K562 (cell line): ENCODE results near the gene GPR32. TPM values are rescaled to one million over a fixed set of nuclear protein-coding genes. Genes with fewer than 3 reads are reported as not detected.

Experiments used
- ARID2 ChIP-seq: fragments of 450-650 bp; IDR thresholded peaks from 2 replicates; pipeline ENCODE4 v1.6.1; 2017; ENCODE audit warnings: antibody characterized with exemption, mild to moderate bottlenecking
- BCLAF1 ChIP-seq, 2 experiments: fragments of 450-650 bp in 1 of 2; IDR thresholded peaks; 2 replicates each; pipeline ENCODE4 v1.6.1; 2011 to 2017; ENCODE audit warnings: low read depth in 2 of 2, antibody characterized with exemption in 1 of 2, borderline replicate concordance in 1 of 2, low read length in 1 of 2, mild to moderate bottlenecking in 1 of 2, mixed read lengths in 1 of 2; ENCODE audit not compliant: control insufficient read depth in 1 of 2
- CBX8 ChIP-seq: fragments of 200-600 bp; sonication (generic); IDR thresholded peaks from 2 replicates; pipeline ENCODE4 v1.6.1; 2012; ENCODE audit warnings: borderline replicate concordance, mixed run types, low read depth, mild to moderate bottlenecking, moderate library complexity, mixed read lengths, low read length, control low read depth, inconsistent platforms; ENCODE audit not compliant: poor library complexity, severe bottlenecking; ENCODE audit errors: extremely low read depth
- CSDE1 ChIP-seq, 2 experiments: fragments of 450-650 bp; IDR thresholded peaks; 2 replicates each; pipeline ENCODE4 v1.6.1; 2016; ENCODE audit warnings: mild to moderate bottlenecking in 1 of 2
- HDAC1 ChIP-seq, 2 experiments: fragments of 450-650 bp; IDR thresholded peaks; 2 replicates each; pipeline ENCODE4 v1.6.1; 2016 to 2017; ENCODE audit warnings: inconsistent platforms in 1 of 2, mild to moderate bottlenecking in 1 of 2, moderate library complexity in 1 of 2
- IRF2 ChIP-seq: sonication (generic); formaldehyde crosslinking; IDR thresholded peaks from 2 replicates; pipeline ENCODE4 v1.8.1; 2022; ENCODE audit warnings: mild to moderate bottlenecking, missing genetic modification reagents
- KAT7 ChIP-seq: sonication (generic); formaldehyde crosslinking; IDR thresholded peaks from 2 replicates; pipeline ENCODE4 v1.8.0; 2022; ENCODE audit warnings: missing genetic modification reagents, mild to moderate bottlenecking, borderline replicate concordance
- NCOR1 ChIP-seq: fragments of 450-650 bp; IDR thresholded peaks from 2 replicates; pipeline ENCODE4 v1.6.1; 2016; ENCODE audit warnings: mild to moderate bottlenecking, moderate library complexity
- NFRKB ChIP-seq: fragments of 450-650 bp; IDR thresholded peaks from 2 replicates; pipeline ENCODE4 v1.6.1; 2016; ENCODE audit warnings: low read depth
- NR2C1 ChIP-seq, 2 experiments: fragments of 450-650 bp; IDR thresholded peaks; 2 replicates each; pipeline ENCODE4 v1.6.1; 2017; ENCODE audit warnings: mild to moderate bottlenecking in 2 of 2, antibody characterized with exemption in 1 of 2, inconsistent platforms in 1 of 2, missing compliant biosample characterization in 1 of 2, missing genetic modification characterization in 1 of 2
- OTX1 ChIP-seq: fragments of 450-650 bp; formaldehyde crosslinking; IDR thresholded peaks from 2 replicates; pipeline ENCODE4 v1.4.0; 2022; ENCODE audit warnings: mild to moderate bottlenecking
- PBX2 ChIP-seq, 2 experiments: IDR thresholded peaks in 1 of 2; conservative IDR thresholded peaks in 1 of 2; 2 replicates each; pipeline ENCODE4 v1.6.1; 2016; ENCODE audit warnings: low read depth in 2 of 2, mild to moderate bottlenecking in 1 of 2, missing compliant biosample characterization in 1 of 2, missing genetic modification characterization in 1 of 2, moderate library complexity in 1 of 2
- RBM25 ChIP-seq: fragments of 200-400 bp; formaldehyde crosslinking; IDR thresholded peaks from 2 replicates; pipeline ENCODE4 v1.6.1; 2018; ENCODE audit warnings: low read length, low read depth, moderate library complexity; ENCODE audit not compliant: severe bottlenecking
- RFX1 ChIP-seq: fragments of 450-650 bp; IDR thresholded peaks from 2 replicates; pipeline ENCODE4 v1.6.1; 2016; ENCODE audit warnings: mild to moderate bottlenecking, moderate library complexity
- TBP ChIP-seq: optimal IDR thresholded peaks from 2 replicates; pipeline ENCODE3; 2011; ENCODE audit warnings: low read depth, low read length, improper control_type of control experiment
- TEAD4 ChIP-seq, 2 experiments: sonication (generic) in 1 of 2; formaldehyde crosslinking in 1 of 2; IDR thresholded peaks; 2 replicates each; pipeline versions ENCODE4 v1.6.1 to v1.8.0; 2012 to 2022; ENCODE audit warnings: borderline replicate concordance in 1 of 2, inconsistent platforms in 1 of 2, low read length in 1 of 2, mild to moderate bottlenecking in 1 of 2, missing genetic modification reagents in 1 of 2
- U2AF2 ChIP-seq: fragments of 200-400 bp; formaldehyde crosslinking; optimal IDR thresholded peaks from 2 replicates; pipeline ENCODE3; 2017; ENCODE audit warnings: low read depth, mild to moderate bottlenecking, low read length
- WHSC1 ChIP-seq: IDR thresholded peaks from one replicate; pipeline ENCODE4 v1.6.1; 2012; ENCODE audit warnings: low read length, control low read depth, inconsistent platforms
- ZFP36 ChIP-seq: fragments of 150-350 bp; IDR thresholded peaks from 2 replicates; pipeline ENCODE4 v1.6.1; 2018; ENCODE audit warnings: low read length, low read depth; ENCODE audit not compliant: partially characterized antibody
- ZNF184 ChIP-seq: sonication (generic); formaldehyde crosslinking; IDR thresholded peaks from 2 replicates; pipeline ENCODE4 v1.5.0; 2020; ENCODE audit warnings: missing genetic modification reagents
- polyA plus RNA-seq, 8 experiments: library from polyadenylated mRNA; depleted of rRNA in 4 of 8; stranded (reverse) in 5 of 8; unstranded in 3 of 8; fragments of >200 nt; fragmentation: Nextera tagmentation in 2 of 8; fragmentation: Illumina TruSeq in 1 of 8; extraction: Ambion mirVana in 2 of 8; extraction: Trizol in 1 of 8; gene quantifications; 2 replicates each; pipeline versions ENCODE4 v1.2.1 to v1.2.3, GENCODE V29; 2011 to 2014; ENCODE audit warnings: inconsistent platforms in 1 of 8, missing spikeins in 1 of 8
- total RNA-seq, 7 experiments: library from RNA; depleted of rRNA in 6 of 7; stranded (reverse); fragments of >200 nt in 6 of 7; fragmentation: Illumina TruSeq in 2 of 7; extraction: Trizol in 2 of 7; gene quantifications; 2 replicates each; pipeline versions ENCODE4 v1.2.1 to v1.2.3, GENCODE V29; 2011 to 2021; ENCODE audit warnings: low replicate concordance in 1 of 7

Gene GPR32
- total and polyA plus RNA-seq, 9 of the 15 experiments (the other 6 are each of a cell fraction or from before 2014, with no cell fraction given), result not detected

GRCh38 chr19:50804420-50805272 is 34.4 kb downstream of the GPR32 start (continued):
- TF ChIP-seq CBX8 (no peak), HDAC1 (IDR thresholded peaks at IDR 0.05) (peak; percentile 83 to 96; a peak in 3 of 4 replicates), OTX1 (peak; percentile 8; the same call in 1 of the 2 replicates), ZNF184 (CRISPR knock-in tag) (no peak), RFX1 (no peak), TEAD4 (IDR thresholded peaks at IDR 0.05; ENCODE audit: low read length) (no peak; the same call in 1 of the 2 replicates), TEAD4 (CRISPR knock-in tag; IDR thresholded peaks at IDR 0.05; ENCODE audit: borderline replicate concordance) (no peak), NR2C1 (IDR thresholded peaks at IDR 0.05) (peak; percentile 34; the same call in 1 of the 2 replicates), NR2C1 (tag; IDR thresholded peaks at IDR 0.05) (no peak), CSDE1 (IDR thresholded peaks at IDR 0.05) (peak in 1 of 2 experiments; percentile 74; a peak in 2 of 4 replicates), U2AF2 (no peak), RBM25 (no peak), TBP (no peak), NFRKB (peak; percentile 95), IRF2 (CRISPR knock-in tag) (no peak), BCLAF1 (IDR thresholded peaks at IDR 0.05; ENCODE audit: borderline replicate concordance in 1 of 2, control insufficient read depth in 1 of 2, low read depth in 2 of 2, low read length in 1 of 2) (peak in 1 of 2 experiments; percentile 42; a peak in 1 of 4 replicates), ZFP36 (no peak), ARID2 (peak; percentile 37; the same call in 1 of the 2 replicates), KAT7 (CRISPR knock-in tag) (peak; percentile 46; the same call in 1 of the 2 replicates), NCOR1 (peak; percentile 49), WHSC1 (no peak), PBX2 (CRISPR knock-in tag; IDR thresholded peaks at IDR 0.05; ENCODE audit: low read depth) (peak; percentile 93), PBX2 (tag; conservative IDR thresholded peaks at IDR 0.05; ENCODE audit: low read depth) (peak; percentile 98)
